Choroid plexus epithelial cell (primary cell): Measurements from ENCODE around the gene PACS1.
"Not testable (repeated sequence)": the region's sequence is repeated elsewhere in the genome, so short reads cannot be mapped to it uniquely, and the experiment has no call there.

Source experiments
- DNase-seq: peaks from one replicate; pipeline ENCODE4 v3.0.0-alpha.2; 2010; ENCODE audit warnings: low read depth
- H3K4me3 ChIP-seq: 2 replicates; pipeline ENCODE4 v1.5.1; 2011; ENCODE audit warnings: low read depth, mild to moderate bottlenecking, control low read depth, low read length, moderate library complexity
- CTCF ChIP-seq: conservative IDR thresholded peaks from 2 replicates; pipeline ENCODE4 v1.5.1; 2011; ENCODE audit warnings: low read depth, mild to moderate bottlenecking, control low read depth, inconsistent platforms, low read length, moderate library complexity

PACS1 gene

DNA sequence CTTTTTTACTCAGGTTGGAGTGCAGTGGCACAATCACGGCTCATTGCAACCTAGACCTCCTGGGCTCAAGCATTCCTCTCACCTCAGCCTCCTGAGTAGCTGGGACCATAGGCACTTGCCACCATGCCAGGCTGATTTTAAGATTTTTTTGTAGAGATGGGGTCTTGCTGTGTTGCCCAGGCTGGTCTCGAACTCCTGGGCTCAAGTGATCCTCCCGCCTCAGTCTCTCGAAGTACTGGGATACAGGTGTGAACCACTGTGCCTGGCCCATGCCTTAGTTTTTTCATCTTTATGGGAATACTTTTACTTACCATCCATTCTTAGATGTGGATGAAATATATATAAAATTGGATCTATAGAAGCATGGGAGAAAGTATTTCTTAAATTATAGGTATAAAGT, 5.2 kb downstream of the PACS1 start:
- no peak for TF ChIP-seq CTCF
- DNase-seq: no peak
- H3K4me3 ChIP-seq: no peak overlapping the region

- no peak overlapping the region for H3K4me3 ChIP-seq
- TF ChIP-seq CTCF: no peak
- DNase-seq: no peak
Measured at GRCh38 chr11:66076561-66076960, 6.5 kb downstream of the PACS1 start.

DNA sequence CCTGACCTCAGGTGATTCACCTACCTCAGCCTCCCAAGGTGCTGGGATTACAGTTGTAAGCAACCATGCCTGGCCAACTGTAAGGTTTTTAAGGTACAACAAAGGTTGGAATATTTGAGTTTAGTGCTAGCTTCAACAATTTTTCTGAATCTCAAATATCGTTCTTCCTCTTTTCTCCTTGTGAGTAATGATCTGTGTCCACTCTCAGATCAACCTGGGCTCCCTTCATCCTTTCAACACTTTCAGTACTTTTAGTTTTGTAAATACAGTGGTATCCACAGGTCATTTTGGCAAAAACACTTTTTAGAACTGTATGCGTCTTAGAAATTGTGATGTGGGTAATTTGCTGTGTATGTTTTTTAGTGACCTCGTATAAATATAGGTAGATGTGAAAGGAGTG, 7.9 kb downstream of the PACS1 start:
- DNase-seq: no peak
- no peak overlapping the region for H3K4me3 ChIP-seq
- TF ChIP-seq CTCF: no peak

DNA sequence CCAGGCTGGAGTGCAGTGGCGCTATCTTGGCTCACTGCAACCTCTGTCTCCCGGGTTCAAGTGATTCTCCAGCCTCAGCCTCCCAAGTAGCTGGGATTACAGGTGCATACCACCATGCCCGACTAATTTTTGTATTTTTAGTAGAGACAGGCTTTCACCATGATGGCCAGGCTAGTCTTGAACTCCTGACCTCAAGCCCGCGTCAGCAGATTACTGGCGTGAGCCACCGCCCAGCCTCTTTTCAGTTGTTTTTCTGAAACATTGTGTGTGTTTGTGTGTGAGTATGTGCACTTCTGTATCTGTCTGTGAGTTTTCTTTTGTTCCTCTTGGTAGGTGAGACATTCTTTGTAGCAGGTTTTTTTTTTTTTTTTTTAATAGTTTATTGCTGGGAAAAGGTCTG, 8.9 kb downstream of the PACS1 start:
- not testable (repeated sequence) for DNase-seq, H3K4me3 ChIP-seq

GRCh38 chr11:66080055-66080817, 10.2 kb downstream of the PACS1 start:
- peak; percentile 76 for DNase-seq
- no peak for TF ChIP-seq CTCF
- H3K4me3 ChIP-seq: no peak overlapping the region

- no peak overlapping the region for H3K4me3 ChIP-seq
- DNase-seq: peak; percentile 50
- no peak for TF ChIP-seq CTCF
Measured at GRCh38 chr11:66081505-66081904, 11.4 kb downstream of the PACS1 start.

DNA sequence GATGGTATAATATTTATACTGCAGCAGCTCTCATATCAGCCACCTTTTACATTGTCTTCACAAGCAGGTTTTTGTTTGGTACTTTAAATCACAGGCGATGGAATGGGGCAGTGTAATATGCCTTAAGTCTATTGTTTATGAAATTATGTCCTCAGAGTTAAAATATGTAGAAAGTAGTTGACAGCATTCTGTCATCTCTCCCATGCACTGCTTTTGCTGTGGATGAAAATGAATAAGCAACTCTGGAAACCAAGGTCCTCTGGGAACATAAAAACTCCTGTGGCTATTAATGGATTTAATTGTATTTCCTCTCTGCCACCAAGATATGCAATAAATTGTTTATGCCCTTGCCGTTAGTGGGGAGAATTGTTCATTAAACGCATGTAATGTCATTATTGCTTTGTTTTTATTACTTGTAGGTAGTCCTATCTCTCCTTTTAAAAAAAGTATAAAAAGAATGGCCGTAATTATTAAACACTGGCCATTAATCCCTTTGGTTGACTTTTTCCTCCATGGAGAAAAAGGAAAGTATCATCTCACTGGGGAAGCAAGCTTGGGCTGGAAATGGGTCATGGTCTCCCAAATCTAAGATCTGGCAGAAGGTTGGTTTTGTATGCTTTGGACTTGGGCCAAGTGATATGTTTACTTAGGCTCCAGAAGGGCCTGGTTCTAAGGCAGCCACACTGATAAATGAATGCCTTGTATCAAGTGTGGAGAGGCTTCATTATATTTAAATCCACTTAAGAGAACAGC, 13.1 kb downstream of the PACS1 start:
- TF ChIP-seq CTCF: no peak
- DNase-seq: peak; percentile 32
- H3K4me3 ChIP-seq: no peak overlapping the region
